Subcutaneous abdominal adipose tissue (tissue), 5 donors: ENCODE results near the gene CPSF4L.

Experiments
- H3K27ac ChIP-seq: one replicate; pipeline ENCODE4 v1.7.0; 2013; ENCODE audit warnings: low read depth, mild to moderate bottlenecking, inconsistent platforms, low read length, moderate library complexity
- H3K27me3 ChIP-seq, 5 donors: one replicate each; pipeline ENCODE4 v1.7.0; 2013; ENCODE audit warnings: low read length in 5 of 5, inconsistent platforms in 1 of 5; ENCODE audit not compliant: control insufficient read depth in 5 of 5, insufficient read depth in 4 of 5
- H3K36me3 ChIP-seq, 5 donors: one replicate each; pipeline ENCODE4 v1.7.0; 2013; ENCODE audit warnings: low read length in 5 of 5; ENCODE audit not compliant: control insufficient read depth in 5 of 5, insufficient read depth in 5 of 5
- H3K4me1 ChIP-seq, 5 donors: one replicate each; pipeline ENCODE4 v1.7.0; 2013; ENCODE audit warnings: low read length in 5 of 5, mild to moderate bottlenecking in 3 of 5, moderate library complexity in 1 of 5; ENCODE audit not compliant: control insufficient read depth in 5 of 5, insufficient read depth in 5 of 5
- H3K4me3 ChIP-seq, 5 donors: one replicate each; pipeline ENCODE4 v1.7.0; 2013; ENCODE audit warnings: low read length in 5 of 5, low read depth in 1 of 5
- H3K9ac ChIP-seq, 5 donors: one replicate each; pipeline ENCODE4 v1.7.0; 2013; ENCODE audit warnings: low read length in 5 of 5, mild to moderate bottlenecking in 4 of 5, moderate library complexity in 3 of 5
- H3K9me3 ChIP-seq, 5 donors: one replicate each; pipeline ENCODE4 v1.7.0; 2013; ENCODE audit warnings: low read length in 5 of 5; ENCODE audit not compliant: control insufficient read depth in 5 of 5
- donor health status: healthy.
- donor health status: healthy.
- donor health status: healthy.
- donor health status: healthy.
- donor health status: healthy.

CPSF4L gene

DNA sequence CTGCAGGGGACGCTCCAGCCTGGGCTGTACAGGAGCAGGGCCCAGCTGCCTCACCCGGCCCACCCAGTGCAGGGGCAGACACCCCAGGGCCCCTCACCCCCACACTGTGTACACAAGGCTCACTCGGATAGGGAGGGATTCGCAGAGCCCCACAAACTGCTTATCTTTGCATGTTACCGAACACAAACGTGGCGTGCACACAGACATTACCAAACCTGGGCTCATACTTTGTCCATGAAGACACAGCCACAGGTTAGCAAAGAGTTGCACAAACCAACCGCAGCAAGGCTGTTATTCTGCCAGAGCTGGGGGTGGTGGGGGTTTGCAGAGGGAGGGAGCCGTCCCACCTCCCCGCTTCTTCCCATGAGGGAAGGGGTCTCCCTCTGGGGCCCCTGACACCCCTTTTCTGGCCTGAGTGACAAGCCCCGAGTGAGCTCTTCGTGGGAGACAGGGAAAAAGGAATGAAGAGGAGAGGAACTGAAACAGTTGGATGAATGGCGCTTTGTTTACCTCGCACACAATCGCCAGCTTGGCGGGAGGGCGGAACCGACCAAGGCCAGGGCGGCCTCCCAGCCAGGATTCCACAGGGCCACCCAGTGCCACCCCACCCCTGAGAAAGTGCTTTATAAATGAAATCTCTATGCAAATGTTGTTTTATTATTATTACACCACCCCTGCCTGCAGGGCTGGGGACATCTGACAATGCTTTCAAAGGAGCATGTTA is 434 bp upstream of the CPSF4L start:
- no peaks in the 10 kb centered on the region for H3K9me3 ChIP-seq
- H3K27ac ChIP-seq = no peak overlapping the region
- H3K27me3 ChIP-seq = no peaks in the 10 kb centered on the region
- H3K36me3 ChIP-seq = no peaks in the 10 kb centered on the region
- peaks cover 0 to 7% (median 0%) of the 10 kb centered on the region in 5 donors for H3K4me1 ChIP-seq
- no peak overlapping the region for H3K4me3 ChIP-seq
- no peak overlapping the region for H3K9ac ChIP-seq

DNA sequence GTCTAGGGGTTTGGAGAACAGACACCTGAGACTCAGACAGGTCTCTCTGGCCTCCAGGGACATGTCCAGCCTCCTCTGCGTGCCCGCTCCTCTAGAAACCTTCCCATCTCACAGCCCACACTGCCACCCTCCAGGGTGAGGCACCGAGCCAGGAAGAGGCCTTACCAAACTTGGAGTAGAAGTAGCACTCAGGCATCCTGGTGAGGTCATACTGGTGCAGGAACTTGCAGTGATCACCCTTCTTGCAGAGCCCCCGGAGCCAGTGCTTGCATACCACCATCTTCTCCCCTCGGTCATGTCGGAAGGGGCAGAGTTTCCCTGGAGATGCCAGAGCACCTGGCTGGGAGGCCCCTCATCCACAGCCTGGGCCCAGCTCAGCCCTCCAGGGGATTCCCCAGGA is 4.2 kb downstream of the CPSF4L start:
- H3K27ac ChIP-seq = no peak overlapping the region
- no peaks in the 10 kb centered on the region for H3K9me3 ChIP-seq
- H3K4me1 ChIP-seq = peaks cover 0 to 11% (median 0%) of the 10 kb centered on the region in 5 donors
- no peak overlapping the region for H3K4me3 ChIP-seq
- H3K27me3 ChIP-seq = no peaks in the 10 kb centered on the region
- H3K9ac ChIP-seq = peak overlapping the region in 1 of 5 donors; percentile 39
- no peaks in the 10 kb centered on the region for H3K36me3 ChIP-seq

DNA sequence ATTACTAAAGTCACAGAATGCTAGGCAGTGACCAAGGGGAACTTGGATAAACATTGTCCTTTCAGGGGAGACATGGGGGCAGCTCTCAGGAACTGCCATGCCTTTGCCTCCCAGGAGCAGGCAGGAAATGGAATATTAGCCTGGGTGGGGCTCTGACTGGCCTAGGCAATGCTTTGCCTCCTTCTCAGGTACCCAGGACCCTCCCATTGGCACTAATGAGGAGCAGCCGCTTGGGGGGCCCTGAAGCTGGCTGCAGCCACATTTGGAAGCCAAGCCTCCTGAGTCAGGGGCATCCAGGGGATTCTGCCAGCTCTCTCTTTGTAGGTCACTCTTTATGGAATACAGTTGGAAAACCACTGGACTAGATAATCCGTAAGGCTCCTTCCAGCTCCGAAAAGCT is 5.5 kb downstream of the CPSF4L start:
- Histone ChIP-seq H3K9ac (no peak overlapping the region), H3K27me3 (no peaks in the 10 kb centered on the region), H3K36me3 (no peaks in the 10 kb centered on the region), H3K27ac (no peak overlapping the region), H3K9me3 (no peaks in the 10 kb centered on the region), H3K4me3 (no peak overlapping the region), H3K4me1 (peaks cover 0 to 11% (median 0%) of the 10 kb centered on the region in 5 donors)

DNA sequence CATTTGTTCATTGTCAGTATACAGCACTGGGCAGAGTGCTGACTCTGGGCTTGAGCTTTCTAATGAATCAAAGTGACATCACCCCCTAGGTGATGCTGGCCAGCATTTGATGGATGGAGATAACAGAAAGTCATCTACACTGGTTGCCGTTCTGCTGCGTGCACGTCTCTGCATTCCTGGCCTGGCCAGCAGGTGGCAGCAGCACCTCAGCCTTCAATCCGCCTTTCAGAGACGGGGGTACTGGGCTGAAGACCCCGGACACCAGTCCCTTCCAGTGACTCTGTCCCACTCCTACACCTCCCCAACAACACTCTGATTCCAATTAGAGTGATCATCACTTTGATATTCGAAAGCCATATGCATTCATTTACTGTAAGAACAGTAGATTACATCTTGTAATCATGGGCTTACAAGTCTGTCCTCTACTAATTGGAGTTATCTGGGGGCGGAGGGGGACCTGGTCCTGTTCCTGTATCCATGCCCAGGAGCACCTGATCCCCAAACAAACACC is 6.0 kb downstream of the CPSF4L start:
- Histone ChIP-seq H3K27ac (no peak overlapping the region), H3K27me3 (no peaks in the 10 kb centered on the region), H3K4me3 (no peak overlapping the region), H3K9ac (no peak overlapping the region), H3K36me3 (no peaks in the 10 kb centered on the region), H3K9me3 (no peaks in the 10 kb centered on the region), H3K4me1 (peaks cover 0 to 11% (median 0%) of the 10 kb centered on the region in 5 donors)

DNA sequence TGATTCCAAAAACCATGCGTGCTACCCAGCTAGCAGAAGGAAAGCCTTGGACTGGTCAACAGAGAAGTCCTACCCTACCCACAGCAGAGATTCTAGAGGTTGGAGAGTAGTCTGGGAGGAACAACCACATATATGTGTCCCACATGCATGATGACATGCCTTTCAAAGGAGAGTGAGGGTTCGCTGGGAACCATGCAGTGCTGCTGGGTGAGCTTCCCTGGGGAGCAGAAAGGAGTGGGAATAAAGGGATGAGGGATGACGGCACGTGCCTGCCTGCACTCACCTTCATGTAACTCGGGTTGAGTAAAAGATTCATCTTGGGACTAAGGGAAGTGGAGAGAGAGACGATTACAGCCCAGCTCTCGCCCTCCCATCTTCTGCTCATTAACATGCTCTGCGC is 9.8 kb downstream of the CPSF4L start:
- no peaks in the 10 kb centered on the region for H3K27me3 ChIP-seq
- H3K4me1 ChIP-seq = peaks cover 0 to 2% (median 0%) of the 10 kb centered on the region in 5 donors
- H3K9ac ChIP-seq = no peak overlapping the region
- H3K4me3 ChIP-seq = no peak overlapping the region
- peaks cover 0 to 18% (median 7%) of the 10 kb centered on the region in 5 donors for H3K36me3 ChIP-seq
- no peaks in the 10 kb centered on the region for H3K9me3 ChIP-seq
- H3K27ac ChIP-seq = no peak overlapping the region

DNA sequence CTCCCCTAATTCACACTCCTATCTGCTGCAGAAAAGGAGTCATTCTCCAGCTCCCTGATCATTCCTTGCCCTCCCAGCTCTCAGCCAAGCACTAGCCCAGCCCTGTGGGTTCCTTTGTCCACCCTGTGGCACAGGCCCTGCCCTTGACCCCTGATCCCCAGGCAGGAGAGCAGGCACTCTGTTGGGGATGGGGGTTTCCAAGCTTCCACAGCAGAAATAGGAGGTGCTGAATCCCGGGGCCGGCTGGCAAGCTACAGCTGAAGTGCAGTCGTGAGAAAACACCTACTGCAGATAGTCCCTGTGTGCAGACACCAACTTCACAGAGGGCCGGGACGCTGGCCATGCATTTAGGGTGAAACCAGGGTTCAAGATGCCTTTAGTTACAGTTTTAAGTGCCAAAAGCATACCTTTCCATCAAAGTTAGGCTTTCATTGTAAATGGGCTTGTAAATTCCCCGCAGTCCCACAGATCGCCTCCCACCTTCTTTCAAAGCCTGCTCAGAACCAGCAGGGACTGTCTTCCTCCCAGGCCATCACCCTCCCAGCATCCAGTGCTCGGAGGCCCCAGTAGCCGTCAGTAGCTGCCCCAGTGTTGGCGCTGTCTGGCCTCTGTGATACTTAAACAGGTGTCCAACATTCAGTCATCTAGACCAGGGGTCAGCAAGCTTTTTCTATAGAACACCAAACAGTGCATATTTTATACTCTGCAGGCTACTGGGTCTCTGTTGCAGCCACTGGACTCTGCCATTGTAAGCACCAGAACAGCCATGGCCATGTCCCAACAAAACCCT is 10.6 kb downstream of the CPSF4L start:
- Histone ChIP-seq H3K36me3 (peaks cover 0 to 26% (median 8%) of the 10 kb centered on the region in 5 donors), H3K4me1 (no peaks in the 10 kb centered on the region), H3K9me3 (no peaks in the 10 kb centered on the region), H3K4me3 (no peak overlapping the region), H3K9ac (no peak overlapping the region), H3K27ac (no peak overlapping the region), H3K27me3 (no peaks in the 10 kb centered on the region)

DNA sequence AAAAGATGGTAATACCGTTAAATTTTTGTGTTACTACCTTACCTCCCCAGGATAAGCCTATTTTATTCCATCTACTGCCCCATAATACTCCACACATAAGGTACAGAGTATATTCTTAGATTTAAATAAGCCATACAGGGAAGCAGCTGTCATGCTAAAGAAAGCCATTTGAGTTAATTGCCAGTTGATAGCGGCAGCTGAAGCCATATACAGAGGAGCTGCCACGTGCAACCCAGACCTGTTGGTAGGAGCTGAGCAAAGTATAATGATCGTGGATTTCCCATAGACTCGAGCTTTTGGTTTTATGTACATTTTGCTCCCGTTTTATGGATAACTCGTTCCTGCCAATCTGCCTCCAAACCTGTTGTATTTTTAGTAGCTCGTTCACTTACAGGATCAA is 12.0 kb downstream of the CPSF4L start:
- H3K4me1 ChIP-seq = no peaks in the 10 kb centered on the region
- peaks cover 5 to 38% (median 14%) of the 10 kb centered on the region in 5 donors for H3K36me3 ChIP-seq
- H3K27ac ChIP-seq = no peak overlapping the region
- no peak overlapping the region for H3K9ac ChIP-seq
- H3K9me3 ChIP-seq = no peaks in the 10 kb centered on the region
- H3K4me3 ChIP-seq = no peak overlapping the region
- H3K27me3 ChIP-seq = no peaks in the 10 kb centered on the region

DNA sequence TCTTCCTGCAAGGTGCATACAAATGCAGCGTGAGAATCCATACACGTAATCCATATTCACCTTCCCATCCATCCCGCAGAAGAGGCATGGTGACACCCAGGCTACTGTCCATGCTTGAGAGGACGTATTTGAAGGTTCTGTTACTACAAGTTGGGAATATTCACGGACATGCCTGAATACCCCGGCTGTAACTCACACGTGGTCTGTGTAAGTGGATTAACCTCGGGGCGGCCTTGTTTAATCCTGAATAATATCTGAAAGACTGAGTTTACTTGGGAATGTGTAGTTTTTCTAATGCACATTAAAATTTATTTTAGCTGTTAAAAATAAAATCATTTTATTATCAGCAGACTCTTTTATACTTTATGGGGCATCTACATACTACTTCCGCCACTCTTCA is 13.1 kb downstream of the CPSF4L start:
- H3K27me3 ChIP-seq = no peaks in the 10 kb centered on the region
- no peaks in the 10 kb centered on the region for H3K4me1 ChIP-seq
- H3K36me3 ChIP-seq = peaks cover 7 to 45% (median 21%) of the 10 kb centered on the region in 5 donors
- H3K9ac ChIP-seq = no peak overlapping the region
- H3K27ac ChIP-seq = no peak overlapping the region
- no peaks in the 10 kb centered on the region for H3K9me3 ChIP-seq
- no peak overlapping the region for H3K4me3 ChIP-seq

DNA sequence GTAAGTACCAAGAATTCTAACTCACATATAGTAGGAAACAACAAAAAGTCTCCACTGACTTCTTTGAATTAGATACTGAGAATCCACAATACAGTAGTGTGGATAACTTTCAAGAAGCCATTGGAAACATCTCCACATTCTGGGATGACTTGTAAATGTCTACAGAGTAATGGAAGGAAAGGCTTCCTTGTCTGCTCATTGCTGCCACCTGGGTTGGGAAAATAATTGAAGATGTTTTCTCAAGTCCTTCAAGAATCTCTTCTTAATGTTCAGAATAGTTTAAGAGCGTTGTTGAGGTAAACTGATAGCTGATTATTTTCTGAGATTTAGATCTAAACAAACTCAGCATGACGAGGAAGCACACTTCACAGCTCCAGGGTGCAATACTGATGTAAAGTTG is 14.0 kb downstream of the CPSF4L start:
- H3K27me3 ChIP-seq = no peaks in the 10 kb centered on the region
- H3K27ac ChIP-seq = no peak overlapping the region
- H3K36me3 ChIP-seq = peaks cover 8 to 48% (median 23%) of the 10 kb centered on the region in 5 donors
- H3K4me3 ChIP-seq = no peak overlapping the region
- H3K9me3 ChIP-seq = no peaks in the 10 kb centered on the region
- H3K4me1 ChIP-seq = no peaks in the 10 kb centered on the region
- H3K9ac ChIP-seq = no peak overlapping the region

DNA sequence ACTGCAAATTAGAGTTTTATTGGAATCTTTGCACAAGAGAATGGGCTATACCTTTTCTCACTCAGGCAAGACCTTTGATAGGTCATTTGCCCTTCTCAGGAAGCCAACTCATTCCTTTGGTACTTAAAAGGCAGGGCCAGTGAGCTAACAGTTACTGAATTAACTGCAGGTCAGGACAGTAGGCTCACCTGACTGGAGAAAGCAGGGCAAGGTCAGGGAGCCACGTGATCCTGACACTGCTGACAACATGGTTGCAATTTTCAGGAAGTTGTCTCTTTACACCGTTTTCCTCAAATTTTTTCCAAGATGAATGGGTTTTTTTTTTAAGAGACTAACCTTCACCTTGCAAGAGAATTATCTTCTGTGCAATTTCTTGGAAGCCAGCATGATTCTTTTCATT is 21.1 kb downstream of the CPSF4L start:
- Histone ChIP-seq H3K27me3 (no peaks in the 10 kb centered on the region), H3K36me3 (peaks cover 20 to 49% (median 31%) of the 10 kb centered on the region in 5 donors), H3K9me3 (no peaks in the 10 kb centered on the region), H3K9ac (no peak overlapping the region), H3K4me3 (no peak overlapping the region), H3K27ac (no peak overlapping the region), H3K4me1 (peaks cover 2 to 7% (median 5%) of the 10 kb centered on the region in 5 donors)
